DND-41 (cell line): ENCODE measurements around the gene GSE1.

Experiments used
- ATAC-seq: fragments of 200-7000 bp; cut with Tn5 transposase; 3 replicates; pipeline ENCODE4 v1.9.1; 2021; ENCODE audit warnings: low read depth; ENCODE audit not compliant: insufficient read depth
- DNase-seq: peaks from one replicate; pipeline ENCODE4 v3.0.0-alpha.2; 2020
- H2AFZ ChIP-seq: 2 replicates; pipeline ENCODE4 v1.6.0; 2012; ENCODE audit warnings: low read depth, low read length
- H3K27ac ChIP-seq: 2 replicates; pipeline ENCODE4 v1.5.1; 2012; ENCODE audit warnings: low read length, inconsistent platforms
- H3K27me3 ChIP-seq: fragments of 200-600 bp; sonication (generic); 2 replicates; pipeline ENCODE4 v1.6.0; 2012; ENCODE audit warnings: low read length, mild to moderate bottlenecking, inconsistent platforms; ENCODE audit not compliant: insufficient read depth, poor library complexity
- H3K36me3 ChIP-seq: 2 replicates; pipeline ENCODE4 v1.5.1; 2012; ENCODE audit warnings: low read length, inconsistent platforms; ENCODE audit not compliant: insufficient read depth
- H3K4me1 ChIP-seq: 2 replicates; pipeline ENCODE4 v1.5.1; 2012; ENCODE audit warnings: mild to moderate bottlenecking, low read length; ENCODE audit not compliant: insufficient read depth
- H3K4me2 ChIP-seq: 2 replicates; pipeline ENCODE4 v1.6.0; 2012; ENCODE audit warnings: mild to moderate bottlenecking, moderate library complexity, low read length, inconsistent platforms; ENCODE audit not compliant: insufficient read depth
- H3K4me3 ChIP-seq, 2 experiments: fragments of 200-600 bp in 1 of 2; shearing (Covaris generic) in 1 of 2; 2 replicates each; pipeline ENCODE4 v1.5.1; 2012 to 2016; ENCODE audit warnings: inconsistent platforms in 2 of 2, low read length in 2 of 2, mild to moderate bottlenecking in 2 of 2, low read depth in 1 of 2, moderate library complexity in 1 of 2
- H3K79me2 ChIP-seq: 2 replicates; pipeline ENCODE4 v1.6.0; 2012; ENCODE audit warnings: low read length, inconsistent platforms; ENCODE audit not compliant: insufficient read depth
- H3K9ac ChIP-seq: 2 replicates; pipeline ENCODE4 v1.6.0; 2012; ENCODE audit warnings: low read depth, mild to moderate bottlenecking, inconsistent platforms, low read length, moderate library complexity
- H3K9me3 ChIP-seq: 2 replicates; pipeline ENCODE4 v1.5.1; 2012; ENCODE audit warnings: low read length, moderate library complexity, mild to moderate bottlenecking, inconsistent platforms; ENCODE audit not compliant: insufficient read depth, severe bottlenecking
- H4K20me1 ChIP-seq: 2 replicates; pipeline ENCODE4 v1.6.0; 2012; ENCODE audit warnings: low read length; ENCODE audit not compliant: insufficient read depth
- CTCF ChIP-seq: IDR thresholded peaks from 2 replicates; pipeline ENCODE4 v1.5.1; 2012; ENCODE audit warnings: borderline replicate concordance, low read length, moderate library complexity, mild to moderate bottlenecking; ENCODE audit not compliant: poor library complexity, severe bottlenecking; ENCODE audit errors: extremely low read depth
- EZH2 ChIP-seq: IDR thresholded peaks from 3 replicates; pipeline ENCODE4 v1.6.1; 2012; ENCODE audit warnings: borderline replicate concordance, low read depth, mild to moderate bottlenecking, moderate library complexity, low read length, inconsistent platforms; ENCODE audit not compliant: severe bottlenecking

The GSE1 gene

GRCh38 chr16:85704011-85704410, 90.9 kb downstream of the GSE1 start:
- Histone ChIP-seq H3K36me3 (no peaks in the 10 kb centered on the region), H3K4me3 (no peak overlapping the region), H3K27me3 (peaks cover 9% of the 10 kb centered on the region), H3K4me1 (no peaks in the 10 kb centered on the region), H3K79me2 (no peaks in the 10 kb centered on the region), H3K9ac (no peak overlapping the region), H2AFZ (no peak overlapping the region), H4K20me1 (peaks cover 8% of the 10 kb centered on the region; the same call in 1 of the 2 replicates), H3K27ac (no peak overlapping the region), H3K9me3 (no peaks in the 10 kb centered on the region), H3K4me2 (no peak overlapping the region)
- ATAC-seq (no peak), DNase-seq (no peak)
- no peak for TF ChIP-seq CTCF
- TF ChIP-seq EZH2: no peak

GRCh38 chr16:85704900-85705846, 92.1 kb downstream of the GSE1 start:
- Histone ChIP-seq H3K9ac (no peak overlapping the region), H3K79me2 (no peaks in the 10 kb centered on the region), H2AFZ (no peak overlapping the region), H3K27me3 (peaks cover 9% of the 10 kb centered on the region), H3K4me2 (no peak overlapping the region), H3K9me3 (no peaks in the 10 kb centered on the region), H3K4me3 (no peak overlapping the region), H4K20me1 (peaks cover 8% of the 10 kb centered on the region; the same call in 1 of the 2 replicates), H3K4me1 (no peaks in the 10 kb centered on the region), H3K27ac (no peak overlapping the region), H3K36me3 (no peaks in the 10 kb centered on the region)
- ATAC-seq (no peak), DNase-seq (no peak)
- TF ChIP-seq EZH2: no peak
- peak; percentile 6 for TF ChIP-seq CTCF

GRCh38 chr16:85706449-85707034, 93.4 kb downstream of the GSE1 start:
- peaks cover 8% of the 10 kb centered on the region; the same call in 1 of the 2 replicates for H4K20me1 ChIP-seq
- H2AFZ ChIP-seq: no peak overlapping the region
- peaks cover 6% of the 10 kb centered on the region for H3K27me3 ChIP-seq
- H3K9ac ChIP-seq: no peak overlapping the region
- TF ChIP-seq CTCF (no peak), EZH2 (no peak)
- H3K4me2 ChIP-seq: no peak overlapping the region
- H3K9me3 ChIP-seq: no peaks in the 10 kb centered on the region
- H3K79me2 ChIP-seq: no peaks in the 10 kb centered on the region
- ATAC-seq (no peak), DNase-seq (no peak)
- no peak overlapping the region for H3K27ac ChIP-seq
- no peak overlapping the region for H3K4me3 ChIP-seq
- H3K4me1 ChIP-seq: no peaks in the 10 kb centered on the region
- no peaks in the 10 kb centered on the region for H3K36me3 ChIP-seq
